SK-N-MC (cell line): ENCODE measurements around the gene GMDS.

Source experiments
- EZH2 ChIP-seq: fragments of 200-600 bp; sonication (generic); IDR thresholded peaks from one replicate; pipeline ENCODE4 v1.6.1; 2017; ENCODE audit warnings: antibody characterized with exemption
- FOXP2 ChIP-seq: optimal IDR thresholded peaks from 2 replicates; pipeline ENCODE3; 2011; ENCODE audit warnings: mild to moderate bottlenecking, moderate library complexity; ENCODE audit not compliant: insufficient read depth; ENCODE audit errors: extremely low read length, control extremely low read depth
- POLR2AphosphoS5 ChIP-seq: IDR thresholded peaks from 2 replicates; pipeline ENCODE4 v1.6.1; 2012; ENCODE audit warnings: mild to moderate bottlenecking, low read depth, low read length, borderline replicate concordance

DNA sequence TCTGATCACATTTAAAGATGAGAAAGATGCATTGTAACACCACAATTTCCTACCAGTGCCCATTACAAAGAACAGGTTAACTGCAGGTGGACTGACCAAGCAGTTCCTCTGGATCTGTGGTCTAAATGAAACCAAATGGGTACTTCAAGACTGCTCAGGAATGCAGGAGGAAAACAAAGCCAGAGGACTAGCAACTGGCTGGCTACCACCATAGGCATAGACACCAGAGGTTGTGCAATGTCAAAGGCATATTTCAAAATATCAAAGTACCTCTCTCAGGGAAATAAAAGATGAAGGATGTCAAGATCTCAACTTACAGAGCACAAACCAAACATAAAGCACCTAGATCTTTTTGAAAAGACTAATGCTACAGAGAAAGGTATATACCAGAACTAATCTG is 65.5 kb downstream of the GMDS start:
- TF ChIP-seq POLR2AphosphoS5: no peak
- no peak for TF ChIP-seq EZH2
- TF ChIP-seq FOXP2: no peak
